Activated T-cell treated with anti-CD3 and anti-CD28 coated beads, Interleukin-2, amount 50 U/mL, for 72 hours (primary cell): Measurements from ENCODE around the gene AKAP13. TPM values are rescaled to one million over a fixed set of nuclear protein-coding genes. Genes with fewer than 3 reads are reported as not detected.

Experiments used
- ATAC-seq, 2 donors: fragments of 150-1000 bp; cut with Tn5 transposase; replicated peaks in 1 of 2; 2 replicates each; pipeline ENCODE4 v1.10.0; 2021; ENCODE audit warnings: moderate library complexity in 2 of 2, mild to moderate bottlenecking in 1 of 2
- DNase-seq, 2 donors: peaks; one replicate each; pipeline ENCODE4 v3.0.0; 2021 to 2022; ENCODE audit warnings: mixed read lengths in 1 of 2
- H3K27ac Mint-ChIP-seq: one replicate; pipeline ENCODE4 v1.8.0; 2022; ENCODE audit warnings: mild to moderate bottlenecking, moderate library complexity, mixed read lengths
- H3K27me3 Mint-ChIP-seq: one replicate; pipeline ENCODE4 v1.8.0; 2022; ENCODE audit warnings: low read depth, mixed read lengths
- H3K36me3 Mint-ChIP-seq, 2 donors: one replicate each; pipeline ENCODE4 v1.8.0; 2022; ENCODE audit warnings: mixed read lengths in 2 of 2, mild to moderate bottlenecking in 1 of 2; ENCODE audit not compliant: insufficient read depth in 2 of 2
- H3K4me1 Mint-ChIP-seq: one replicate; pipeline ENCODE4 v1.8.0; 2022; ENCODE audit warnings: low read depth, mixed read lengths
- H3K4me3 Mint-ChIP-seq, 2 donors: one replicate each; pipeline ENCODE4 v1.8.0; 2022; ENCODE audit warnings: mild to moderate bottlenecking in 2 of 2, mixed read lengths in 2 of 2, moderate library complexity in 2 of 2
- H3K9me3 Mint-ChIP-seq, 2 donors: one replicate each; pipeline ENCODE4 v1.8.0; 2022; ENCODE audit warnings: mixed read lengths in 2 of 2
- total RNA-seq, 2 donors: library from RNA; stranded (reverse); gene quantifications; one replicate each; pipeline ENCODE4 v1.2.3, GENCODE V29; 2022

The AKAP13 gene
- total RNA-seq, 2 donors from 2014 or later, result 134 to 185 TPM

DNA sequence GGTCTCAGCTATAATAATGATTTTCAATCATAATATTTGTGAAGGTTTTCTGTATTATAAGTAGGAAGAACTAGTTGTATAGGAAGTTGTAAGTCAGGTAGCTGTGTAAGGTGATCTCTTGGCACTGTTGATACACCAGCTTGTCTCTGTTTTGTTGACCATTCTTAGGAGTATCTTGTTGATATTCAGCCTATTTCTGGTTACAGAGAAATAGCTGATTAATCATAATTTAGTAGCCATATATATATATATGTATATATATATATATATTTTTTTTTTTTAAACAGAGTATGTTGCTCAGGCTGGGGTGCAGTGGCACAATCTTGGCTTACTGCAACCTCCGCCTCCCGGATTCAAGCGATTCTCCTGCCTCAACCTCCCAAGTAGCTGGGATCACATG, 20.2 kb downstream of the AKAP13 start:
- Mint-ChIP-seq H3K4me1 (peaks cover 63% of the 10 kb centered on the region), H3K9me3 (no peaks in the 10 kb centered on the region), H3K4me3 (peak overlapping the region in 1 of 2 donors; percentile 81)

DNA sequence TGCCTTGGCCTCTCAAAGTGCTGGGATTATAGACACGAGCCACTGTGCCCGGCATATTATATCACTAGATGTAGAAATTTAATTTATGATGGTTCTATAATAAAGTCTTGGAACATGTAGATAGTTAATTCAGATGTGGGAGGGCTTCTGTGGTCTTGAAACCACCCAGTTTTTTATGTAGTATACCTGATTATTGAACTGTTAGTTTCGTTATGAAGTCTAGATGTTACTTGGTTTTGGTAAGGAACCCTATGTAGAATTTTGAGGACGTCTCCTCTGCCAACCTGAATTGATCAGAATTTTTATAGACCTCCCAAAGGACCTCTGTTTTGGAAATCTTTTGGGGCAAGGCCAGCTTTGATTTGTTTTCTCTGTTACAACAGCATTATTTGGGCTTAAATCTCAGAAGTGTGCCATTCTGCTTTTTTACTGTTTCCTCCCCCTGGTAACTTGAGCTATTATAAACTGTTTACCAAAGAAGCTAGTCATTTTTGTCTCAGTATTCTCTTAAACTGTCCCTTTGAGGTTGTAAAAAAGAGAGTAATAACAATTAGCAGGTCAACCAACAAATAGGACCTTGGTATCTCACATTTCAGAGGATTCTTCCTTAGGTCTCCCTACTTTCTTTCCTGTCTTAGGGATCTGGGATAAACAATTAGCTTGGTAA, 20.8 kb downstream of the AKAP13 start:
- H3K27ac Mint-ChIP-seq, result peak overlapping the region; percentile 59
- no peaks in the 10 kb centered on the region for H3K36me3 Mint-ChIP-seq
- no peaks in the 10 kb centered on the region for H3K9me3 Mint-ChIP-seq
- H3K4me1 Mint-ChIP-seq, result peaks cover 63% of the 10 kb centered on the region
- peak overlapping the region; percentile 49 to 81 for H3K4me3 Mint-ChIP-seq
- no peaks in the 10 kb centered on the region for H3K27me3 Mint-ChIP-seq
- ATAC-seq (peak; percentile 53 to 55), DNase-seq (no peak)

More for the DNA sequence above, 20.2 kb downstream of the AKAP13 start:
- H3K27me3 Mint-ChIP-seq, result no peaks in the 10 kb centered on the region
- no peaks in the 10 kb centered on the region for H3K36me3 Mint-ChIP-seq
- no peak for DNase-seq
- ATAC-seq, result no peak
- H3K27ac Mint-ChIP-seq, result peak overlapping the region; percentile 59

DNA sequence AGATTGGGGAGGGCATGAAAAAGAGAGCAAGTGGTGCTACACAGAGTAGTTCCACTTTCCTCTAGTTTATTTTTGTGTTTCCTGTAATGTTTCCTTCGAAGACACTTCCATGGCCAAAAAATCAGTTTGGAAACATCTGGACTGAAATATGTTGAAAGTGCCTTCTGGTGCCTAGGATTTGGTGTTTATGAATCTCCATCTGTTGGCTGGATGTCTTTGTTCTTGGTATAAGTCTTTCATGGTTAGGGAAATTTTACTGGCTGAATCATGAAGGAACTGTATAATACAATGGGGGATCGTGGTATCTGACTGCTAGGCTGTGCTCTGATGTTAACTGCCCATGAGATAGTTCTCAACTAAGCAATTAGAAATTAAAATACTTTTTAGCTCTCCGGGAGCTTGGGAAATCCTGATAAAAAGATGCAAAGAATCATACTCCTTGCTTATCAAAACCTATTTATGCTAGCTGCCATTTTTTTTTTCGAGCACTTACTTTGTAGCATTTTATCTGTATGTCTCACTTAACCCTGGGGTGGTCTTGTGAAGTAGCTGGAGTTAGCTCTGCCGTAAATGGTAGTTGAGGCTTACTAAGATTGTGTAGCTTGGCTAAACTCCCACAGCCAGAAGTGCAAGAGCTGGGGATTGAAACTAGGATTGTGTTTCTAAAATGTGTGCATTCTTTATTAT, 21.9 kb downstream of the AKAP13 start:
- Mint-ChIP-seq H3K4me3 (peak overlapping the region; percentile 49 to 81), H3K27ac (peak overlapping the region; percentile 59), H3K4me1 (peaks cover 68% of the 10 kb centered on the region), H3K36me3 (no peaks in the 10 kb centered on the region), H3K9me3 (no peaks in the 10 kb centered on the region), H3K27me3 (no peaks in the 10 kb centered on the region)
- peak; percentile 77 for ATAC-seq
- no peak for DNase-seq

DNA sequence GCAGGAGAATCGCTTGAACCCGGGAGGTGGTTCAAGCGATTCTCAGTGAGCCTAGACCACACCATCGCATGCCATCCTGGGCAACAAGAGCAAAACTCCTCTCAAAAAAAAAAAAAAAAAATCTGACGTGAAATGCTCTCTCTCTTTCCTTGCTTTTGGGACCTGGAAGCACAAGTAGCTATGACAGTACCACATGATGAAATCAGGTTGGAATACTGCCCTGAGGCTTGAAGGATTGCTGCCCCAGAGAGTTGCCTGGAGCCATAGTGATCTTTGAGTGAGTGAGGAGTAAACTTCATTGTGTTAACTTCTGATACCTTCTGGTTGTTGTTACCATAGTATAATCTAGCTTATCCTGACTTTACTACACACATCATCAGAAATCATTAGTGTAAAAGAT, 23.3 kb downstream of the AKAP13 start:
- H3K4me3 Mint-ChIP-seq, result peak overlapping the region in 1 of 2 donors; percentile 21
- H3K27me3 Mint-ChIP-seq, result no peaks in the 10 kb centered on the region
- no peak overlapping the region for H3K27ac Mint-ChIP-seq
- no peaks in the 10 kb centered on the region for H3K9me3 Mint-ChIP-seq
- H3K4me1 Mint-ChIP-seq, result peaks cover 78% of the 10 kb centered on the region
- H3K36me3 Mint-ChIP-seq, result peaks cover 0 to 1% of the 10 kb centered on the region in 2 donors
- ATAC-seq (no peak), DNase-seq (no peak)

DNA sequence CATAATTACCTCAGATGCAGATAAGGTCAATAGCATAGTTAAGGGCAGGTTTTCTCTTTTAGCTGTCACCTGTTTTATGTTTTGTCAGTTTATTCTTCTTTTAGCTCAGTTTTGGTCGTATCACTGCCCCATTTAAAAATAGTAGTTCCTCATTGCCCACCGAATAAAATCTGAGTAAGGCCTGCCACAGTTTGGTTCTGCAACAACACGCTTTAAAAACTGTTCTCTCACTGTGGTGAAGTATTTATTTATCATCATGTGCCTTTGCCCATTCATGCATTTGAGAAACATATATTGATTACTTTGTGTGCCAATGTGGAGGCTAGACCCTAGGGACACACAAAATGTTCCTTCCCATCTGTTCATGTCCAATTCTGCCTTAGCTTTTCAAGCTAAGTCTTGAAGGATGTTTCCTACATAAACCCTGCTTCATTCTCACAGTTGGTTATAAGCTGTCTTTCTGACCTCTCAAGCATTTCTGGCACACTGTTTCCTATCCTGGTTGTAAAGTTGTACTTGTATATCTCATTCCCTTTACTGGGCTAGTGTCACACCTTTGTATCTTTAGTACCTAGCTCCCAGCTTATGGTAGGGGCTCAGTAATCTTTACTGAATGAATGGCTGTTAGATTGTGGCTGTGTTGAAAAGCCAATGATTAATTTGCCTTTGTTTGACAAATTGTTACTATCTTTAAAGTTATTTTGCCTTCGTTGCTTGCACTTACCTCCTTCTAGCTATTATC, 23.9 kb downstream of the AKAP13 start:
- ATAC-seq, result no peak
- Mint-ChIP-seq H3K9me3 (no peaks in the 10 kb centered on the region), H3K4me1 (peaks cover 84% of the 10 kb centered on the region), H3K4me3 (peak overlapping the region; percentile 47 to 82), H3K27ac (peak overlapping the region; percentile 95), H3K36me3 (peaks cover 0 to 3% of the 10 kb centered on the region in 2 donors), H3K27me3 (no peaks in the 10 kb centered on the region)
- no peak for DNase-seq

DNA sequence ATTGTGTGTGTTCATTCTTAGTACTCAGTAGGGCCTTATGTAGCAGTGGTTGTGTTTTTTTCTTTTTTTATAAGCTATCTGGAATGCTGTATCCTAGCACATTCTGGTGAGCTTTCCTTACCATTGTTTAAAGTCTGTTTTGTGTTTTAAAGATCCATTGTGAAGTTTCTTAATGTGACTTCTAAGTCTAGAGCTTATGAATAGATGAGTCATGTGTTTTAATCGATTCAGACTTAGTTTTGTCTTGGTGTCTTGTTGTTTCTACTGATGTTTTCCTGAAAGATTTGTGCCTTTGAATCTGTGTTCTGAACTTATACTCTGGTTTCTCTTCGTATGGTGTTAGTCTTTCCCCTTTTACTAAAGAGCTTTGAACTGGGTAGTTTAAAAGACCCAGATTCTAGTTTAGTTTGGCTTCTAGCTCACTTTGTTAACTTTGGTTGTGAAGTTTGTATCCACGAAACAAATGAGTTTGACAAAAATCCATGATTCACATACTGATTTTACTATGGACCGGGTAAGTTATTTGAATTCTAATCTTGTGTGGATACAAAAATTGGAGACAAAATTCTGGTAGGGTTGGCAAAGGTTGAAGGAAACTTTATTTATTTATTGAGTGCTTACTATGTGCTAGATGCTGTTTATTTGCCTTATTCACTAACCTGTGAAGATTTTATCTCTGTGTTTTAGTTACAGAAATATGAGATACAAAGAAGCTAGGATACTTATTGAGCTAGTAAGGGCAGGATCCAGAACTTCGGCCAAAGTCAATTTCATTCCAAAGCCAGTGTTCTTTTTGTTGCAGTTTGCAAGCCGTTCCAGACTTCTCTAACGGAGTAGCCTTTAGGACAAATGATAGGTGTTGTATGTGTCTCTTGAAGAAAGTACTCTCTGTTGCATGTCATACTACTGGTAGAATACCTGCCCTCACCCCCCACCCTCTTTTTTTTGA, 24.8 kb downstream of the AKAP13 start:
- ATAC-seq (no peak), DNase-seq (no peak)
- H3K36me3 Mint-ChIP-seq, result peaks cover 0 to 4% of the 10 kb centered on the region in 2 donors
- H3K9me3 Mint-ChIP-seq, result no peaks in the 10 kb centered on the region
- H3K27ac Mint-ChIP-seq, result peak overlapping the region; percentile 95
- no peaks in the 10 kb centered on the region for H3K27me3 Mint-ChIP-seq
- H3K4me1 Mint-ChIP-seq, result peaks cover 91% of the 10 kb centered on the region
- H3K4me3 Mint-ChIP-seq, result peak overlapping the region; percentile 47 to 82

DNA sequence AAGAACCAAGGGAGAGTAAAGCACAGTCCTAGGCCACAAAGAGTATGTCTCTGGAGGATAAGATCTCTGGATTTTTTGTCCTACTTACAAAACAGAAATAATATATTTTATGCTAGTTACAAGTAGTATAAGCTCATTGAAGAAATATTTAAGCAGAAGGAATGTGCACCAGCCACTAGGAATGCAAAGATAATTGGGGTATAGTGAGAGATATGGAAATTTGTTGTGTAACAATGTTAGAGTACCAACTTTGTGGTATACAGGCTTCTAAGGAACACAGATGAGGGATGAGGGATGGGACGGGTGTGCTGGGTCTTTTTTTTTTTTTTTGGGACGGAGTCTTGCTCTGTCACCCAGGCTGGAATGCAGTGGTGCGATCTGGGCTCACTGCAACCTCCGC, 26.5 kb downstream of the AKAP13 start:
- Mint-ChIP-seq H3K4me3 (peak overlapping the region; percentile 9 to 22), H3K27ac (peak overlapping the region; percentile 38)

DNA sequence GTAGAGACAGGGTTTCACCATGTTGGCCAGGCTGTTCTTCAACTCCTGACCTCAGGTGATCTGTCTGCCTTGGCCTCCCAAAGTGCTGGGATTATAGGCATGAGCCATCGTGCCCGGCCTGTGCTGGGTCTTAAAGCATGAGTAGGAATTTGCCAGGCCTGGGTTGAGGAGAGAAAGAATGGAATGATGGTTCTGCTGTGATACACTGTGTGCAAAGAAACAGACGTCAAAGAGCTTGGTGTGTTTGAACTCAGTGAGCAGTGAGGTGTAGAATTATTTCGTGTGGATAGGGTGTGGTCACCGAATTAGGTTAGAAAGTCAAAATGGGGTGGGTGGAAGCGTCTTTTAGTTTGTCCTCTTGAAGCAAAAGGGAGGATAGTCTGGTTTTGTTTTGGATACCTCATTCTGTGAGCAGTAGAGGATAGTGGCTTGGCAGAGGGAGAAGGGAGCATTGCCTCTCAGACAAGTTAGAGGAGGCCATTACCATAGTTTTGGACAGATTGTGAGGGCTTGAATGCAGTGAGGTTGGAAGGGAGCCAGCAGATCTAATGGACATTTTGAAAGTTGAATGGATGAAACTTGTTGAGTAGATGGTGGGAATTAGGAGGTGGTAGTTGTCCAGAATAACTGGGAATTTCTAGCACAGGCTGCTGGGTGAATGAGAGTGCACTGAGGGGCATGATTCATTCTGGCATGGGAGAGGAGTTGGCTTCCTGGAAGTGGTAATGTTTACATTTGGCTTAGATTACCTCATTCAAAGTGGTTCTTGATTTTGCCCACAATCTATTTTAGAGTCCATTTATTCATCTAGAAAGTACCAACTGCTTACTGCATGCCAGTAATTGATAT, 27.2 kb downstream of the AKAP13 start:
- peaks cover 0 to 4% of the 10 kb centered on the region in 2 donors for H3K36me3 Mint-ChIP-seq
- DNase-seq, result peak; percentile 54 to 59
- no peaks in the 10 kb centered on the region for H3K27me3 Mint-ChIP-seq

More for the DNA sequence above, 26.5 kb downstream of the AKAP13 start:
- H3K4me1 Mint-ChIP-seq, result peaks cover 96% of the 10 kb centered on the region
- H3K27me3 Mint-ChIP-seq, result no peaks in the 10 kb centered on the region
- no peaks in the 10 kb centered on the region for H3K9me3 Mint-ChIP-seq
- peaks cover 0 to 4% of the 10 kb centered on the region in 2 donors for H3K36me3 Mint-ChIP-seq
- DNase-seq (no peak), ATAC-seq (no peak)

DNA sequence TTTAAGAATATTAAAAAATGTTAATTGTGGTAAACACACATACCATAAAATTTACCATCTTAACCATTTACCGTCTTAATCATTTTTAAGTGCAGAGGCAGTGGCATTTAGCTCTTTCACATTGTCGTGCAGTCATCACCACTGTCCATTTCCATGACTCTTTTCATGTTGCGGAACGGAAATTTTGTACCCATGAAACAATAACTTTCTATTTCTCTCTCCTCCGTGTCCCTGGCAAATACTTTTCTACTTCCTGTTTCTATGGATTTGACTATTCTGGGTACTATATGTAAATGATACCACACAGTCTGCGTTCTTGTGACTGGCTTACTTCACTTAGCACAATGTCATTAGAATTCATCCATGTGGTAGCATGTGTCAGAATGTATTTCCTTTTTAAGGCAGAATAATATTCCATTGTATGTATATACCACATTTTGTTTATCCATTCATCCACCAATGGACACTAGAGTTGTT, 27.9 kb downstream of the AKAP13 start:
- H3K9me3 Mint-ChIP-seq, result no peaks in the 10 kb centered on the region
- peak overlapping the region; percentile 84 for H3K27ac Mint-ChIP-seq
- H3K4me1 Mint-ChIP-seq, result peaks cover 97% of the 10 kb centered on the region
- ATAC-seq, result peak; percentile 66 to 69
- no peaks in the 10 kb centered on the region for H3K27me3 Mint-ChIP-seq
- peak; percentile 44 to 49 for DNase-seq
- peaks cover 0 to 4% of the 10 kb centered on the region in 2 donors for H3K36me3 Mint-ChIP-seq
- peak overlapping the region; percentile 59 to 66 for H3K4me3 Mint-ChIP-seq

More for the DNA sequence above, 27.2 kb downstream of the AKAP13 start:
- ATAC-seq, result peak; percentile 76 to 79
- H3K4me1 Mint-ChIP-seq, result peaks cover 95% of the 10 kb centered on the region
- peak overlapping the region; percentile 90 for H3K27ac Mint-ChIP-seq
- H3K9me3 Mint-ChIP-seq, result no peaks in the 10 kb centered on the region
- H3K4me3 Mint-ChIP-seq, result peak overlapping the region; percentile 63 to 69

DNA sequence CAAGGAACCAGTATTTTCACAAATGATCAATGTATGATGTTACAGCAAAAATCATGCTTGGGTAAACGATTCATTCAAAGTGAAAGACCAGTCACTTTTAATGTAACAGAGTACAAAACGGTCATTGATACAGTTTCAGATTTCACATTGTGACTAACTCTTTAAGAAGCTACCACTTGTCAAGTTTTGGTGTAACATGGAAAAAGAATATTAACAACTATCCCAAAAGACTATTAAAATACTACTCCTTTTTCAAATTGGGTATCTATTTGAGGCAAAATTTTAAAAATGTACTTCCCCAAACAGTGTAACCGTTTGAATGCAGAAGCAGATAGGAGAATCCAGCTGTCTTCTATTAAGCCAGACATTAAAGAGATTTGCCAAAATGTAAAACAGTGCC, 31.7 kb downstream of the AKAP13 start:
- peak overlapping the region; percentile 52 to 63 for H3K4me3 Mint-ChIP-seq
- peaks cover 96% of the 10 kb centered on the region for H3K4me1 Mint-ChIP-seq
- peak overlapping the region; percentile 58 for H3K27ac Mint-ChIP-seq
- ATAC-seq (peak in 1 of 2 donors; percentile 12), DNase-seq (no peak)
- H3K9me3 Mint-ChIP-seq, result no peaks in the 10 kb centered on the region
- peaks cover 0 to 4% of the 10 kb centered on the region in 2 donors for H3K36me3 Mint-ChIP-seq
- H3K27me3 Mint-ChIP-seq, result no peaks in the 10 kb centered on the region

DNA sequence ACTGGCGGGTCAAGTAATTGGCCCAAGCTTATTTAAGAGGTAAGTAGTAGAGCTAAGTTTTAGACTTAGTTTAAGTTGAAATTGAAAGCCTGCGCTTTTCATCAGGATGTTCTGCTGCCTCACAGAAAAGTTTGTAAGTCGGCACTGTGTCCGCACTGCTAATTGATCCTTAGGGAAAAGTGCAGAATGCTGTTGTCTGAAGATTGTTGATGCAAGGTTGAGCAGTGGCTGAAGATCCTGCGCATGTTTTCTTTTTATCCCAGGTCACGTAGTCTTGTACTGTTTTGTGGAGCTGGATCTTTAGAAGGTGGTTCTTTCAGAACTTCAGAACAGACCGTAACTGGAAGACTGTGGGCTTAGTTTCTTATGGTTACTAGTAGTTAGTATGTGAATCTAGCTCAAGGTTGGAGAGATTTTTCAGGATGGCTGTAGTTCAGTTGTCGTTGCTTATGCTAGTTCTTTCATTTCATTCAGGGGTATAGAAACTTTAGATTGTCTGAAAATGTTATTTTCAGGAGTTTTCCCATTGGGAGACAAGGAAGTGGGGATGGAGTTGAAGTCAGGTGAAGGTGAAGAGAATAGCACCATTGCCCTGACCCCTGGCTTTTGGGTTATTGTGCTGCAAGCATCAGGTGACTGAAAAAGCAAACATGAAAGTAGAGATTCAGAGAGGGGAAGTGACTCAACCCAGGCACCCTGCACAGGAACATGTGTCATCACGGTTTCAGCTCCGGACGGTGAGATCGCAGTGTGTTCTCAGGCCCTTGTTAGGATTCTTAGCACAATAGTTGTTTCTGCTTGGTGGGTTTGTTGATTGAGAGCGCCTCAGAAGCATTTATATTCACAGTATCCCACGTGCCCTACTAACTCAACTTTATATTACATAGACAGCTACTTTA, 32.8 kb downstream of the AKAP13 start:
- peak; percentile 96 to 98 for ATAC-seq
- peak; percentile 80 to 87 for DNase-seq
- H3K36me3 Mint-ChIP-seq, result peaks cover 0 to 4% of the 10 kb centered on the region in 2 donors
- H3K27me3 Mint-ChIP-seq, result no peaks in the 10 kb centered on the region
- H3K9me3 Mint-ChIP-seq, result no peaks in the 10 kb centered on the region
- peak overlapping the region; percentile 78 for H3K27ac Mint-ChIP-seq
- H3K4me3 Mint-ChIP-seq, result peak overlapping the region; percentile 57 to 78
- peaks cover 90% of the 10 kb centered on the region for H3K4me1 Mint-ChIP-seq
